Left ventricle myocardium superior (tissue), 1 donor: Measurements from ENCODE around the gene KLHL41. TPM values are rescaled to one million over a fixed set of nuclear protein-coding genes. Genes with fewer than 3 reads are reported as not detected.

Experiments used
- ATAC-seq: fragments of 200-7000 bp; cut with Tn5 transposase; one replicate; pipeline ENCODE4 v1.9.1; 2020; ENCODE audit warnings: mild to moderate bottlenecking, moderate library complexity
- DNase-seq: peaks from one replicate; pipeline ENCODE4 v3.0.0-alpha.2; 2020
- intact Hi-C: fragments of 100-400 bp; cut with micrococcal nuclease; formaldehyde crosslinking; loops from one replicate; pipeline ENCODE4 v1.11.0; 2022
- long read RNA-seq: library from polyadenylated mRNA; unstranded; transcript quantifications from one replicate; pipeline ENCODE4 v2.0.0, GENCODE V29; 2021
- total RNA-seq: library from RNA; stranded (reverse); fragmentation: NEBNext Ultra II Directional; extraction: Animal tissue kit (Norgen Biotek cat#: 25700); gene quantifications from one replicate; pipeline ENCODE4 v1.2.1, GENCODE V29; 2021
- donor health status: DM: no; HTN: yes; CAD: no; lungs with severe emphysema.

The KLHL41 gene
- 168 TPM for total RNA-seq
- long read RNA-seq, transcript KLHL41-201 (6 exons, 2,464 nt), result major isoform, 30 of 34 reads
- long read RNA-seq, partial matches to known transcripts, result 4 of 34 reads
- long read RNA-seq, other reads (novel, unspliced or antisense), result 0 of 34 reads

DNA sequence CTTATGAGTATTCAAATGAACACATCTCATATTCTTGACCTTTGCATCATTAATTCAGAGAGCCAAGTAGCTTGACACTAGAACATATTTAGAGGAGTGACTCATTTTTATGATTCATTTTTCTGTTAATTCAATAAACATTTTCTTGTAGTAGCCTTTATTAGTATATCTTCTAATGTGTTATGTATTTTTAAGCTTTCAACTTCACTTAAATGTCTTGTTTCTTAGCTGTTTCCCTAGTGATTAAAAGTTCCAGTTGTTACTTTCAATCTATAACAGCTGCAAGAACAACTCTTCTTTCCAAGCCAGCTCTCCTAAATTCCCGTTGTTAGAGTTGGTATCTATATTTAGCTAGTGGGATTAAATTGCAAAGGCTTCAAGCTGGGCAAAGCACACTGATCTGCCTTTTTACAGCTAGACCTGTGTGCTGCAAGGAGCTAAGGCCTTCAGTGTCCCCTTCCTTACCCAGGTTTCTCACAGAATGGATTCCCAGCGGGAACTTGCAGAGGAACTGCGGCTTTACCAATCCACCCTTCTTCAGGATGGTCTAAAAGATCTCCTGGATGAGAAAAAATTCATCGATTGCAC, at the start of gene KLHL41:
Gene KLHL41 (plus strand): TSS at position 405 of the 588 bp plus-strand sequence. CDS start 77 bp downstream, at position 482.
- intact Hi-C loops, result no loop called here
- ATAC-seq (peak; percentile 77), DNase-seq (no peak)

DNA sequence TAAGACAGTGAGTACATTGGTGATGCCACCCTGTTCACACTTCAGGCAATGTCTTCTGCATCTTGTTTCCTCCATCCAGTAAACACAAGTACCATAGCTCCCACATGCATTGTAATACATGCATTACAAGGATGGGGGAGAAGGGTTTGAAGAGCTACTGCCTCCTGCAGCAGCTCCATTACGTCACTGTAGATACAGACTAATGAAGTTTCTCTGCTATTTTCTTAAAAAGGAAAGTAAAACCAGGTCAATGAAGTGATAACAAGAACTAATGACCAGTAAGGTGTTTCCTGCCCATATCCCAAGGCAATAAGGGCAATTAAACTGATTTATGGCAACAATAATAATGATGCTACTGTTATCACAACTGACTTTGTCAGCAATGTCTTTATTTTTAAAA, 48.4 kb upstream of the KLHL41 start:
- intact Hi-C loops, result no loop called here
- no peak for ATAC-seq

DNA sequence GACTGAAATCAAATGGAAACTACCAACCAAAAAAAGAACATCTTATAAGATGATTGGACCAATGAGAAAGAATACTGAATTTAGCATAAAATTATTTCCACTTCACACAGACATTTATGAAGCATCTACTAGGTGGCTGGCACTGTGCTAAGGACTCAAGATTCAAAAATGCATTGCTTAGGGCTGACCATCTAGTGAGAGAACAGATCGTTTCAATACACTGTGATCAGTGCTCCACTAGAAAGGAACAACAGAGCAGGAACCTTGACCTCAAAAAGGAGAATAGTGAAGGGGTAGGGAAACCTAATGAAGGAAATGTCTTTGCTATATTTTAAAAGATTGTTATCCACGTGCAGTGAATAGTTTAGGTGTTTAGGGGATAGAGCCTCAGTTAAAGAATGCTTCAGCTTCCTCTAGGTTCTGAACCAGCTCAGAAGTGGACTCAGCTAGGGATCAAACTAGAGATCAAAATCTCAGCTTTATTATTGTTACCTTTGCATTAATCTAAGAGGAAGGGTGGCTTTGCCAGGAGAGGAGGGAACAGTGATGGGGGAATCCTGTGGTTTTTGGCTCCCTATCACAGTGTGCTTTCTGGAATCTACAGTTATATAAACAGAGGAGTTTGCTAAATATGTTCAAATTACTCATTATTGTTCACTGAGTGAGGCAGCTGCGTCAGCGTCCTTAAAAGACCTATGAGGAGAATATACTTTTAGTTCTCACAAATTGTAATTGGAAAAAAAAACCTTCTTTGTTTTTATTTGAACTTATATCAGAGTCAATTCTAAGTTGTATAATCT, 46.4 kb upstream of the KLHL41 start:
- intact Hi-C loops, result no loop called here
- ATAC-seq (peak; percentile 23), DNase-seq (no peak)

More for the DNA sequence above, 48.4 kb upstream of the KLHL41 start:
- DNase-seq, result no peak

DNA sequence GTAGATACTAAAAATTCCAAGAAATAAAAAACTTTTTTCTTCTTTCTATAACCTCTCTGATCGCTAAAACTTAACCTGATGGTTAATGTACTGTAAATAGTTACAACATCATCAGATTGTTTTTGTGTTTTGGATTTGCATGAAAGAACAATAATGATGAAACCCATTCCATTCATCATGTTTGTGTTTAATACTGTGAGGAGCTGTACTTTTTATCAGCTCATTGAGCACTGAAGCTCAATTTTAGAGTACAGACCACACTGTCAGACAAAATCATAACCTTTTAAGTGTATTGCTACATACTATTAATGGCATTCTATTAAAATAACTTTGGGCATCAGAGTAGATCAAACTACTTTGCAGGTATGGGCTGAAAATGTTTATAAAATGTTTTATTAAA, 45.0 kb upstream of the KLHL41 start:
- no peak for DNase-seq
- intact Hi-C loops, result no loop called here
- no peak for ATAC-seq

DNA sequence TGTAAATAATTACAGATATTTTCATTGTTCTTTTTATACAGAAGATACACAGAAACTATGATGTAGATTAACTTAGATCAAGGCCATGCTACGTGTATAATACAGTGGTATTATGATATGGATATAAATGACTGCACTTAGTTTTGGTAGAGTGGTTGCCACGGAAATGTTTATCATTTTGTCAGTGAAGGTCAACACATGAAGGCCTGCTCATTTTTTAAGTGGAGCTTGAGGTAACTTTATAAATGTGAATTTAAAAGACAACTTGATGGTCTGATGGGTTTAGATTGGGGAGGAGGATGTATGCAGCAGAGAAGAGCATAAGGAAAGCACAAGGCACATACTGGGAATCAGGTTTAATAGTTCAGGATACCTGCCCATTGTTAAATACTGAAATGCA, 44.6 kb upstream of the KLHL41 start:
- intact Hi-C loops, result no loop called here
- ATAC-seq, result no peak

DNA sequence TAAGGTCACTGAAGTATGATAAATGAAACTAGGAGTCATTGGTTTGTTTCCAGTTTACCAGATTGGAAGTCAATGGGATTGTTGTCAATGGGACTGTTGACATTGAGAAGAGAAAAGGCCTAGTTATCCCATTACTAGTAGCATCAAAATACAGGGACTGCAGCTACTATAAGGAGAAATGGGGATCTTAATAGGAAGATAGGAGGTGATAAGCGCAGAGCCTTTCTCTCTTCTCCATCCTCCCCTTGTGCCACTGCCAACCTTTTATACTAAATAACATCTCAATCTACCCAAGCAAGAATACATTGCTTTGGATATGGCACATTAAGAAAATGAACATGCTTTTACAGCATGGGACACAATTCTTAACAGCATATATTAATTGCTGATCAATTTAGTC, 40.7 kb upstream of the KLHL41 start:
- intact Hi-C loops, result no loop called here
- ATAC-seq (no peak), DNase-seq (no peak)

More for the DNA sequence above, 44.6 kb upstream of the KLHL41 start:
- DNase-seq, result no peak

DNA sequence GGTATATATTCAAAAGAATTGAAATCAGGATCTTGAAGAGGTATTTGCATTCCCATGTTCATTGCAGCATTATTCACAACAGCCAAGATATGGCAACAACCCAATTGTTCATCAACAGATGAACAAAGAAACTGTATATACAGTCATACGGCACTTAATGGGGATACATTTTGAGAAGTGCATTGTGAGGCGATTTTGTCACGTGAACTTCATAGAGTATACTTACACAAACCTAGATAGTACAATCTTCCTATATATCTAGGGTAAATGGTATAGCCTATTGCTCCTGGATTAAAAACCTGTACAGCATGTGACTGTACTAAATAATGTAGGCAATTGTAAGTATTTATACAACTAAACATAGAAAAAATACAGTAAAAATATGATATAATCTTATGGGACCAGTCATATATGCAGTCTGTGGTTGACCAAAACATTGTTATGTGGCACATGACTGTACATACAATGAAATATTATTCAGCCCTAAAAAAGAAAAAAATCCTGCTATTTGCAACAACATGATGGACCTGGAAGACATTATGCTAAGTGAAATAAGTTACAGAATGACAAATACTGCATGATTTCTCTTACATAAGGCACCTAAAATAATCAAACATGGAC, 39.4 kb upstream of the KLHL41 start:
- intact Hi-C loops, result no loop called here
- ATAC-seq (no peak), DNase-seq (no peak)

DNA sequence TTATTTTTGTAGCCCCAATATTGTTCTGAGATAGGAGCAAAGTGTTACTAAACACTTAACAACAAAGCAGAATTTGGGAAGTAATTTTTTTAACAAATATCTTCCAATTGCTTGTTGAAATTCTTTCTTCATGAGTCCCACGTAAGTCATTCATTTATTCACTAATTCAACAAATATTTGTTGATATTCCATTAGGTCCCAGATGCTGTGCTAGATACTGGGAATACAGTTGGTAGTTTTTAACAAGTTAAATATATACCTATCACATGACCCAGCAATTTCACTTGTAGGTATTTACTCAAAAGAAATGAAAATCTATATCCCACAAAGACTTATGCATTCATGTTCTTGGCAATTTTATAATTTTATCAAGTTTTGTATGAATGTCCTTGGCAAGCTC, 37.3 kb upstream of the KLHL41 start:
- ATAC-seq (no peak), DNase-seq (no peak)
- intact Hi-C loops, result no loop called here

DNA sequence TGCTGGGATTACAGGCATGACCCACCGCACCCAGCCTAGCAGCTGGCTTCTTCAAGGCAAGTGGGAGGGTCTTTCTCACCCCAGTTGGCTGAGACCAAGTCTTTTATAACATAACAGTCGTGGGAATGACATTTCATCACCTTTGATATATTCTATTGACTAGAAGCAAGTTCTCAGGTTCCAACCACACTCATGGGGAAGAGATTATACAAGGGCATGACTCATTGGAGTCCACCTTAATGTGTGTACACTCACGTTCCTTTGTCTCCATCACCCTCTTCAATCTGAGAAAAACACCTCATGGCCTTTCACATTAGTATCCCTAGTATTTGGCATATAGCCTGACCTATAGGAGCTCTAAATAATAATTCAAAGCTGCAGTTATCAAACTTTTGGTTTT, 33.0 kb upstream of the KLHL41 start:
- intact Hi-C loops, result no loop called here
- no peak for ATAC-seq

DNA sequence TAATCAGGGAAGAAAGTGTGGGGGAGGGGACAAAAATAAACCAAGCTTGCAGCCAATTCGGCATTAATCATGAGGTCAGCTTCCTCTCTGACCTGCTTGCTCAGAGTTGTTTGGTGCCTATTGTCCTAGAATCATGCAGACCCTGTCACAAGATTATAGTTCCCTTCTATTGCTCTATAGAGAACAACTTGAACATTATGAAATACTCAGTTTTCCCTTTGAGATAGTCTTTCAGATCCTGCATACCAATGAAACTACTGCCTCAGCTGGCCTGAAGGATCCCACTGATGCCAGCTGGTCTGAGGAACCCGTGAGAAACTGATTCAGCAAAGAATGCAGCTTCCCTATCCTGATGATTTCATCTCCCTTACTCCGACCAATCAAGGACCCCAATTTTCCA, 31.2 kb upstream of the KLHL41 start:
- ATAC-seq (peak; percentile 27), DNase-seq (no peak)
- intact Hi-C loops, result no loop called here

More for the DNA sequence above, 33.0 kb upstream of the KLHL41 start:
- no peak for DNase-seq

DNA sequence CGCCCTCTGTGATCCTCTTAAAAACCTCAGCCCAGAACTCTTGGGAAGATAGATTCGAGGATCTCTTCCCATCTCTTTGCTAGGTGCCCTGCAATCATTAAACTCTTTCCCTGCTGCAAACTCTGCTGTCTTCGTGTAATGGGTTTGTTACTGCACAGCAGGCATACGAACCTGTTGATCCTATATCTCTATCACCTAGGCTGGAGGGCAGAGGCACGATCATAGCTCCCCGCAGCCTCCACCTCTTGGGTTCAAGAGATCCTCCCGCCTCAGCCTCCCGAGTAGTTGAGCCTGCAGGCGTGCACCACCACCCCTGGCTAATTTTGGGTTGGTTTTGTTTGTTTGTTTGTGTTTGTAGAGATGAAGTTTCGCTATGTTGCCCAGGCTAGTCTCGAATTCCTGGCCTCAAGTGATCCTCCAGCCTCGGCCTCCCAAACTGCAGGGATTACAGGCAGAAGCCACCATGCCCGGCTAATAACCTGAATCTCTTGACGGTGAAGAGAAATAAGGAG, 30.7 kb upstream of the KLHL41 start:
- intact Hi-C loops, result no loop called here
- ATAC-seq (no peak), DNase-seq (no peak)

DNA sequence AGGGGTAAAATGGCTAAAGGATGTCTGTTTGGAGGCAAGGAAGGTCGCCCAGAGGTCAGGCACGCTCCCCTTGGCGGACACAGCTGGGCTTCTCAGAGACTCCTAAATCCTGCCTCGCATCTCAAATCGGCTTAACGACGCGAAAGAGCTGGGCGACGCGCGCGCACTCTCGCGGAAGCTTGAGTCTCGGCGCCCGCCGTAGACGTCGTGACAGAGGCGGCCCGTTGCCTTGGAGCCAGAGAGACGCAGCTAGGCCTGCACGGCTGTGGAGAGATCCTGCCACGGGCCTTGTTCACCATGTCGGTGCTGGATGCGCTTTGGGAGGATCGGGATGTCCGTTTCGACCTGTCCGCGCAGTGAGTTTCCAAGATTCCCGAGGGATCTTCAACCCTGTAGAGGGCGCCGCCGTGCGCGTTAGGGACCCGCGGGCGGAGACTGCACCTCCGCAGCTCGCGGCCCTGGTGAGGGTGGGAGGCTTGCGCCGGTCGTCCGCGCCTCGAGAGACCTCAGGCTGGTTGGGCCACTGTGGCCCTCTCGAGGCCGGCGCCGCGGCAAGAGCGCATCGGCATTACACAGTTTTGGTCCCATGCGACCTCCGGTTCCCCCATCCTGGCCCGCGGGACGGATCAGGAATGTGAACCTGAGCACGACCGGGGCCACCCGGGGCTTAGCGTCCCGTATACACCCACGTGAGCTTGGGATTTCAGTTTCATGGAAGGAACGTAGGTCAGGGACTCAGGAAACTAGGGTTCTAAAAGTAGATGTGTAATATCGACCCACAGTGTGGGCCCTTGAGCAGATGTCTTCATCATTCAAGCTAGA, 30.0 kb upstream of the KLHL41 start, which contains the start of gene BBS5:
Gene BBS5 (plus strand): TSS at position 238 of the 822 bp plus-strand sequence. CDS start 60 bp downstream, at position 298.
- intact Hi-C loops, result no loop called here
- DNase-seq (peak; percentile 91), ATAC-seq (peak; percentile 98)

DNA sequence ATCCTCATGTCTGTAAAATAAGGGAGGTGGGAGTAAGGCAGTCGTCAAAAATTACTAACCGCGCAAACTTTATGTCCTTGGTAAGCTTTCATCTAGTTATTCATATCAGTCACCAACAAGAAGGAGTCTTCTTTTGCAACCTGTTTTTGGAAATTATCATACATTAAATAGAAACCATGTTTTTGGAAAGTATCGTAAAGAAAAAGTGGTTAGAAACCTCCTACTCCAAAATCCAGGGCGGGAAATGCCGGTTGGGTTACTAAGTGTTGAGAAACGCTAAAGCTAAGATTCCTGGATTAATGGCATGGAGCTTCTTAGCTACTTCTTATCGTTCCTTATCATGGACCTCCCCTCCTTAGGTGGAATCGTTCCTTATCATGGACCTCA, 29.4 kb upstream of the KLHL41 start:
- ATAC-seq (no peak), DNase-seq (no peak)
- intact Hi-C loops, result no loop called here

DNA sequence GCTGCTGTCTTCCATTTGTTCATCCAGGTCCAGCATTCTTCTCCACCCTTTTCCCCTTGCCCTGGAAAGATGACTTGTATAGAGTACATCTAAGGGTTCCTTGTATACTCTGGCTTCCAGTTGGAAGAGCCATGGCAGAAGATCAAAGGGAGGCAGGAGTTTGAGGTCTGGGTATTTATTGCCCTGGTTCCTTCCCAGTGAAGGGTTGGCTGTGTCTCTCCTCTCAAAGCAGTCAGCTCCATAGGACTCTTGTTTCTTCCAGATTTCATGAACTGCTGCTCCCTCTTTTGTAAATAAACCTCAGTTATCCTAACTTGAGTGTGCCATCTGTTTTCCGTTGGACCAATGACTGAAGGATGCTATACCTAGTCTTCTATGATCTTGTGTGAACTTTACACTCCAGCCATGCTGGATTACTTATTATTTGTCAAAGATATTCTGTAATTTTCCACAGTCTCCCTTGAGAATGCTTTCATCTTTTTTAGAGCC, 23.8 kb upstream of the KLHL41 start:
- DNase-seq (no peak), ATAC-seq (no peak)
- intact Hi-C loops, result no loop called here

DNA sequence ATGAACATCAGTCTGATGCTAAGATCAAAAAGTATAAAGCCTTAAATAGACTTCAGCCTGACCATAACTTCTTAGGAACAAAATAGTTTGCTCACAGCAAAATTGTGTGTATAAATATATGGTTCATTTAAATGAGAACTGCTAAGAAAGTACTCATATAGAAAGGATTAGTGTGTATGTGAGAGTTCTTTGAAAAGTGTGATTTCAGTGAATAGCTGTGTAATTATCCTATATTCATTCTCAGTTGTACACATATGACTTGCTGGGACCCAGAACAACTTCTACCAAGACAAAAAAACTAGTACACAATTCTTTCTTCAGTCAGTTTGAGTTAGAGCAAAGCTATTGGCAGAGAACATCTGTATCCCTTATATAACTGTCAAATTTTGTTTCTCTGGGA, 23.0 kb upstream of the KLHL41 start:
- DNase-seq (no peak), ATAC-seq (no peak)
- intact Hi-C loops, result no loop called here

DNA sequence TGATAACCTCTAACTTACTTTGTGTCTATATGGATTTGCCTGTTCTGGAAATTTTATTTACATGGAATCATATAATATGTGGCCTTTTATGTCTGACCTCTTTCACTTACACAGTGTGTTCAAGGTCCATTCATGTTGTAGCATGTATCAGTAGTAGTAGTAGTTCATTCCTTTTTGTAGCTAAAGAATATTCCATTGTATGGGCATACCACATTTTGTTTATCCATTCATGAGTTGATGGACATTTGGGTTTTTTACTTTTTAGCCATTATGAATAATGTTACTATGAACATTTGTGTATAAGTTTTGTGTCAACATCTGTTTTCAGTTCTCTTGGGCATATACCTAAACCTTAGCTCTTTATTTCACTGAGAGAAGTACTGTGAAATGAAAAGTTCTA, 18.7 kb upstream of the KLHL41 start:
- DNase-seq (no peak), ATAC-seq (no peak)
- intact Hi-C loops, result no loop called here

DNA sequence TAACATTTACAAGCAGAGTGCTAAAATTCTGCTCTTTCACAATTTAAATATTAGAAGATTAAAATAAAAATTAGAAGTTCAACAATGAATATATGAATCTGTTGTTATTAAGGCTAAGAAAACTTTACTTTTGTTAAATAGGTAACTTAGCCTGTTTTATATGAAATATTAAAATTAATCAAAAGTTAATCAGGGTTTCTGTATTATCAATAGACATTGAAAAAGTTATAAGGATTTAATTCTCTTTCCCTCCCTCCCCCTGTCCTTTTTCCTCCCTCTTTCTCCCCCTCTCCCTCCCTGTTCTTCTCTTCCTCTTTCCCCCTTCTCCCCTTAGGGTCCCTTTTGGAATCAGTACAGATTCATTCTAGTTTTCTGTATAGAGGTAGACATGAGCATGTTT, 18.1 kb upstream of the KLHL41 start:
- DNase-seq, result no peak
- ATAC-seq, result no peak
- intact Hi-C loops, result no loop called here

DNA sequence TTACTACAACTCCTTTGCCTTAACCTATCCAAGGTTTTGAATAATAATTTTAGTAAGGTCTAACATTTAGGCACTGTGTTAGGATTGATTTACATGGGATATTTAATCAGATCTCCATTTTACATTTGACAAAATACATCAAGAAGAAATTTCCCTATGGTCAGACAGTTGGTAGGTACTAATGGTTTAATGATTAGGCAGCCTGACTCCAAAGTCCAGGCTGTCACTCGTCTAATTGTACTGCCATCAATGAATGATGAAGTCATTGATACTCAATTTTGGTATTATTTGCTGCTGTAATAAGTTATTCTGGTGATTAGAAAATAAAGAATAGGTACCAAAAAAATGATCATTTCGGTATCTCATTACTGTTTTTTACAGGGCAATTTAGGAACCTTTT, 16.1 kb upstream of the KLHL41 start:
- intact Hi-C loops, result no loop called here
- ATAC-seq (no peak), DNase-seq (no peak)

DNA sequence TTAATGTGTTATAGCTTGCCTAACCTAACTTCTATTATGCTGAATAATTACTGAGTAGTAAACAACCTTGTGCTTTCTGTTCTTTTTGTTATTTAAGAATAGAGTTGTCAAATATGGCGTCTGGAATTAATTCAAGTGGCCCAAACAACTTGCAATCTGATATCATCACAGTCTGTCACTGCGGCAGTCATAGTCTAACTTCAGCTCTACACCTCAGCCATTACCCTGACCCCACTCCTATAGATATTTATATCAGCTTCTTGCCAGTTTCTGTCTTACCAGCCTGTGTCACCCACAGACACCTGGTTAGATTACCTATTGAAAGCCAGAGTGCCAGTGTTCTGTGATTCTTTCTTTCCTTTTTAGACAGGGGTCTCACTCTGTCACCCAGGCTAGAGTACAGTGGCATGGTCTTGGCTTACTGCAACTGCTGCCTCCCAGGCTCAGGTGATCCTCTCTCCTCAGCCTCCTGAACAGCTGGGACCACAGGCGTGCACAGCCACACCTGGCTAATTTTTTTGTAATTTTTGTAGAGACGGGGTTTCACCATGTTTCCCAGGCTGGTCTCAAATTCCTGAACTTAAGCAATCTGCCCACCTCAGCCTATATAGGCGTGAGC, 14.1 kb upstream of the KLHL41 start:
- intact Hi-C loops, result no loop called here
- ATAC-seq, result no peak
- no peak for DNase-seq
